CD4-positive, alpha-beta T cell (primary cell): ENCODE measurements around the gene CRTAC1. TPM values are rescaled to one million over a fixed set of nuclear protein-coding genes. Genes with fewer than 3 reads are reported as not detected.

ENCODE experiments used
- ATAC-seq: fragments of 200-7000 bp; cut with Tn5 transposase; one replicate; pipeline ENCODE4 v1.10.0; 2022; ENCODE audit warnings: mild to moderate bottlenecking; ENCODE audit not compliant: poor library complexity
- CTCF ChIA-PET: fragments of 350-600 bp; sonication (Branson Sonifier 250); formaldehyde crosslinking; loops from one replicate; lab custom pipeline; 2021; ENCODE audit warnings: antibody characterized with exemption, inconsistent platforms; lab: Charles Lee
- POLR2A ChIA-PET: fragments of 350-600 bp; sonication (Branson Sonifier 250); formaldehyde crosslinking; loops from one replicate; lab custom pipeline; 2021; ENCODE audit warnings: antibody characterized with exemption, inconsistent platforms; lab: Charles Lee
- DNase-seq, 14 experiments: peaks; one replicate each; pipeline ENCODE4 v3.0.0-alpha.2; 2013 to 2020; ENCODE audit warnings: mixed read lengths in 2 of 14
- H3K27ac ChIP-seq, 2 donors: one replicate each; pipeline versions ENCODE4 v1.5.1 to v1.7.0; 2013; ENCODE audit warnings: low read length in 2 of 2, low read depth in 1 of 2, mild to moderate bottlenecking in 1 of 2
- H3K27me3 ChIP-seq, 2 experiments: 1 replicate in 1 of 2; 2 replicates in 1 of 2; pipeline versions ENCODE4 v1.6.1 to v1.7.0; 2013; ENCODE audit warnings: low read length in 2 of 2, control low read depth in 1 of 2, mild to moderate bottlenecking in 1 of 2, moderate library complexity in 1 of 2; ENCODE audit not compliant: insufficient read depth in 2 of 2, control insufficient read depth in 1 of 2
- H3K36me3 ChIP-seq: one replicate; pipeline ENCODE4 v1.6.1; 2013; ENCODE audit warnings: low read length, control low read depth; ENCODE audit not compliant: insufficient read depth
- H3K4me1 ChIP-seq: one replicate; pipeline ENCODE4 v1.6.1; 2013; ENCODE audit warnings: low read length, control low read depth; ENCODE audit not compliant: insufficient read depth
- H3K4me3 ChIP-seq: one replicate; pipeline ENCODE4 v1.5.1; 2013; ENCODE audit warnings: mild to moderate bottlenecking, low read length, moderate library complexity
- H3K9me3 ChIP-seq, 2 experiments: 1 replicate in 1 of 2; 2 replicates in 1 of 2; pipeline versions ENCODE4 v1.6.1 to v1.7.0; 2013; ENCODE audit warnings: low read length in 2 of 2, mild to moderate bottlenecking in 2 of 2, control low read depth in 1 of 2, moderate library complexity in 1 of 2; ENCODE audit not compliant: control insufficient read depth in 1 of 2, insufficient read depth in 1 of 2
- H3K27ac Mint-ChIP-seq: one replicate; pipeline ENCODE4 v1.8.0; 2020; ENCODE audit warnings: mixed read lengths
- H3K27me3 Mint-ChIP-seq: one replicate; pipeline ENCODE4 v1.8.0; 2021; ENCODE audit warnings: mixed read lengths
- H3K36me3 Mint-ChIP-seq: one replicate; pipeline ENCODE4 v1.8.0; 2021; ENCODE audit warnings: low read depth, mixed read lengths
- H3K4me1 Mint-ChIP-seq: one replicate; pipeline ENCODE4 v1.8.0; 2021; ENCODE audit warnings: low read depth, mixed read lengths
- H3K4me3 Mint-ChIP-seq: one replicate; pipeline ENCODE4 v1.8.0; 2020; ENCODE audit warnings: mild to moderate bottlenecking, mixed read lengths
- H3K9me3 Mint-ChIP-seq: one replicate; pipeline ENCODE4 v1.8.0; 2020; ENCODE audit warnings: mixed read lengths
- intact Hi-C, 2 experiments: fragments of 100-400 bp; cut with DNase I in 1 of 2; cut with micrococcal nuclease in 1 of 2; formaldehyde crosslinking; loops; one replicate each; pipeline versions ENCODE4 v1.15.1 to v1.9.0; 2023 to 2025; cut with DNase I, micrococcal nuclease
- total RNA-seq, 174 experiments: library from RNA in 2 of 174; stranded (reverse) in 2 of 174; gene quantifications; one replicate each; pipeline ENCODE4 v1.2.3 and lab custom pipeline; 2021 to 2026
- TF ChIP-seq, protein P1 (sequence below): fragments of 200-600 bp; IDR thresholded peaks from one replicate; pipeline ENCODE4 v1.8.0; 2022; ENCODE audit warnings: antibody characterized with exemption, mild to moderate bottlenecking

CRTAC1 gene
- total RNA-seq, 2 experiments from 2014 or later: not detected

DNA sequence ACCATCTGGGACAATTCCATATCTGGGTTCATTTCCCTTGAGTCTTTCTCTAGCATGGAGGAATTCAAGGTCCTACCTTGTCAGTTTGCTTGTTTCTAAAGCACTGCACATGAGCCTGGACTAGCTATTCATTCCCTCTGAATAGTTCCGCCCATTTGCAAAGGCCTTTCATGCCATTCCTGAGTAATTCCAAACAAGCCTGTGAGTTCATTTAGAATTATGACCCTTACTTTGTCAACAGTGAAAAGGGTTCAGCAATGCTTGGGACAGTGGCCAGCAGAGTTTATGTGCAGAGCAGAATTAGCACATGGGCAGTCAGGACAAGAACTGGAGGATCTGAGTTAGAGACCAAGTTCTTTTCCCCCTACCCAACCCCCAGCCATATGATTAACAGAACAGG, 27.9 kb upstream of the CRTAC1 start:
- no peak overlapping the region for H3K4me3 ChIP-seq
- Mint-ChIP-seq H3K4me3 (no peak overlapping the region), H3K9me3 (no peaks in the 10 kb centered on the region), H3K36me3 (no peaks in the 10 kb centered on the region), H3K27ac (no peak overlapping the region), H3K27me3 (peaks cover 82% of the 10 kb centered on the region), H3K4me1 (no peaks in the 10 kb centered on the region)
- H3K9me3 ChIP-seq: peaks cover 0 to 3% of the 10 kb centered on the region in 2 experiments
- ChIA-PET CTCF (no interaction called here), POLR2A (no interaction called here)
- peaks cover 15 to 23% of the 10 kb centered on the region in 2 experiments for H3K27me3 ChIP-seq
- no peak for ATAC-seq
- H3K27ac ChIP-seq: no peak overlapping the region
- no peaks in the 10 kb centered on the region for H3K36me3 ChIP-seq
- no peaks in the 10 kb centered on the region for H3K4me1 ChIP-seq
- no peak for DNase-seq
- TF ChIP-seq, protein P1, sequence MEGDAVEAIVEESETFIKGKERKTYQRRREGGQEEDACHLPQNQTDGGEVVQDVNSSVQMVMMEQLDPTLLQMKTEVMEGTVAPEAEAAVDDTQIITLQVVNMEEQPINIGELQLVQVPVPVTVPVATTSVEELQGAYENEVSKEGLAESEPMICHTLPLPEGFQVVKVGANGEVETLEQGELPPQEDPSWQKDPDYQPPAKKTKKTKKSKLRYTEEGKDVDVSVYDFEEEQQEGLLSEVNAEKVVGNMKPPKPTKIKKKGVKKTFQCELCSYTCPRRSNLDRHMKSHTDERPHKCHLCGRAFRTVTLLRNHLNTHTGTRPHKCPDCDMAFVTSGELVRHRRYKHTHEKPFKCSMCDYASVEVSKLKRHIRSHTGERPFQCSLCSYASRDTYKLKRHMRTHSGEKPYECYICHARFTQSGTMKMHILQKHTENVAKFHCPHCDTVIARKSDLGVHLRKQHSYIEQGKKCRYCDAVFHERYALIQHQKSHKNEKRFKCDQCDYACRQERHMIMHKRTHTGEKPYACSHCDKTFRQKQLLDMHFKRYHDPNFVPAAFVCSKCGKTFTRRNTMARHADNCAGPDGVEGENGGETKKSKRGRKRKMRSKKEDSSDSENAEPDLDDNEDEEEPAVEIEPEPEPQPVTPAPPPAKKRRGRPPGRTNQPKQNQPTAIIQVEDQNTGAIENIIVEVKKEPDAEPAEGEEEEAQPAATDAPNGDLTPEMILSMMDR: no peak
- intact Hi-C loops: no loop called here

DNA sequence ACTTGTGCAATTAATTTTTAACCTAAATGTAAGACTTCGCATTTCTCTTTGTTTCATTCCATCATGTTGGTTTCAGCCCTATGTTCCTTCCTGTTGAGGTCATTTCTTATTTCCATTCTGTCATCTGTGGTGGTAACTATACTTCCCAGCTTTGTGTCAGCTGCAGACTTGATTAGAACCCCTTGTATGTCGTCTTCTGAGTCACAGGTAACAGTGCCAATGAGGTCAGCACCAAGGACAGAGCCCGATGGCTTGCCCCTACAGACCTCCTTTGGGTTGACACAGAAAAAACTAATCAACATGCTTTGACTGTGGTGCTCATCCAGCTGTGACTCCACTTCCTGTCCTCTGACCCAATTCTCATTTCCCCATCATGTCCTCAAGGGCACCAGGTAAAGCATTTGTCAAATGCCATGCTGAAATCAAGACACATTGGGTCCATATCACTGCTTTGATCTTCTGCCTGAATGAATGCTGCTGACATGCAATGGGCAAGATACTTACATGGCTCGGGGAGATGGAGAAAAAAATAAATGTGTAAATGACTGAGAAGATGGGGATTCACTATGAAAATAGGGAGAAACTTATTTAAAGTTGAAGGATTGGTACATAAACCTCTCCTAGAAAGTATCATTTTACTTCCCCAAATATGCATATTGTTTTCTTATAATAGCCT, 25.6 kb upstream of the CRTAC1 start:
- Mint-ChIP-seq H3K4me3 (no peak overlapping the region), H3K27me3 (peaks cover 75% of the 10 kb centered on the region), H3K9me3 (no peaks in the 10 kb centered on the region), H3K4me1 (no peaks in the 10 kb centered on the region), H3K27ac (no peak overlapping the region), H3K36me3 (no peaks in the 10 kb centered on the region)
- ATAC-seq (no peak), DNase-seq (peak in 1 of 14 experiments; percentile 6)
- H3K4me3 ChIP-seq: no peak overlapping the region
- H3K36me3 ChIP-seq: no peaks in the 10 kb centered on the region
- TF ChIP-seq, protein P1: no peak
- H3K27ac ChIP-seq: no peak overlapping the region
- peaks cover 0 to 3% of the 10 kb centered on the region in 2 experiments for H3K9me3 ChIP-seq
- ChIA-PET POLR2A (no interaction called here), CTCF (no interaction called here)
- intact Hi-C loops: no loop called here
- H3K27me3 ChIP-seq: peaks cover 15 to 19% of the 10 kb centered on the region in 2 experiments
- no peaks in the 10 kb centered on the region for H3K4me1 ChIP-seq

DNA sequence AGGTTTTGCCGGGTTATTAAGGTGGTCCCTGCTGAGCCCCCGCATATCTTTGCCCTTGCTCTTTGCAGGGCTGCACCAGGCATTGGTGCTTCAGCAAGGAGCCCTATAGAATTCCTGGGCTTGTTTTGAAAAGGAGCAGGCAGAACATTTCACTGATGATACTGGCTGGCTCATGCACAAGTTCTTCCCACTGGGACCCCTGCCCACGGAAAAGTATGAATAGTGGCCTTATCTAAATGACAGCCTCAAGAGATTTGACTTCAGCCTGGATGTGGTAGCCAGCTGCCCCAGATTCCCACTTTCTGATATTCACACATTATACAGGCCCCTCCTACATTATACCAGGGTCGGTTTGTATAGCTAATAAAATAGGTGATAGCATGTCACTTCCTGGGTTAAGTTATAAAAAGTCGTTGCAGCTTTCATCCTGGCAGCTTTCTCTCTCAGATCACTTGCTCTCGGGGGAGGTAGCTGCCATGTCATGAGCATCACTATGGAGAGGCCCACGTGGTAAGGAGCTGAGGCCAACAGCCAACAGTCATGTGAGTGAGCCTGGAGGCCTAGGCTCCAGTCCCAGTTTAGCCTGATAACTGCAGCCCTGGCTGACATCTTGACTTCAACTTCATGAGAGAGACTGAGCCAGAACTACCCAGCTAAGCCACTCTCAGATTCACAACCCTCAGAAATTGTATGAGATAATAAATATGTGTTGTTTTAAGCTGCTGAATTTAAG, 16.8 kb upstream of the CRTAC1 start:
- no peaks in the 10 kb centered on the region for H3K36me3 Mint-ChIP-seq
- ChIA-PET POLR2A (no interaction called here), CTCF (no interaction called here)
- H3K4me3 Mint-ChIP-seq: no peak overlapping the region
- H3K9me3 Mint-ChIP-seq: no peaks in the 10 kb centered on the region
- peaks cover 40% of the 10 kb centered on the region for H3K27me3 Mint-ChIP-seq
- DNase-seq (no peak), ATAC-seq (no peak)
- TF ChIP-seq, protein P1: no peak
- Histone ChIP-seq H3K4me1 (peaks cover 3% of the 10 kb centered on the region), H3K36me3 (no peaks in the 10 kb centered on the region), H3K9me3 (no peaks in the 10 kb centered on the region), H3K27ac (no peak overlapping the region), H3K4me3 (no peak overlapping the region), H3K27me3 (peaks cover 22 to 23% of the 10 kb centered on the region in 2 experiments)
- intact Hi-C loops: loop anchor here (10.0 kb wide), 3 partner anchors 292 to 372 kb away; no protein-coding TSS in a partner anchor
- no peaks in the 10 kb centered on the region for H3K4me1 Mint-ChIP-seq
- H3K27ac Mint-ChIP-seq: no peak overlapping the region
